HL-60 (cell line): ENCODE results near the gene SMG6.

Source experiments
- GABPA ChIP-seq: IDR thresholded peaks from 2 replicates; pipeline ENCODE4 v1.6.1; 2012; ENCODE audit warnings: low read depth
- POLR2AphosphoS5 ChIP-seq: IDR thresholded peaks from 2 replicates; pipeline ENCODE4 v1.6.1; 2012; ENCODE audit warnings: low read depth
- TF ChIP-seq, protein P1 (sequence below): IDR thresholded peaks from one replicate; pipeline ENCODE4 v1.5.1; 2011; ENCODE audit warnings: low read length, control low read depth, inconsistent platforms; ENCODE audit not compliant: insufficient read depth
- TF ChIP-seq, protein P2 (sequence below): IDR thresholded peaks from 2 replicates; pipeline ENCODE4 v1.6.1; 2012; ENCODE audit warnings: low read depth; ENCODE audit not compliant: insufficient replicate concordance

DNA sequence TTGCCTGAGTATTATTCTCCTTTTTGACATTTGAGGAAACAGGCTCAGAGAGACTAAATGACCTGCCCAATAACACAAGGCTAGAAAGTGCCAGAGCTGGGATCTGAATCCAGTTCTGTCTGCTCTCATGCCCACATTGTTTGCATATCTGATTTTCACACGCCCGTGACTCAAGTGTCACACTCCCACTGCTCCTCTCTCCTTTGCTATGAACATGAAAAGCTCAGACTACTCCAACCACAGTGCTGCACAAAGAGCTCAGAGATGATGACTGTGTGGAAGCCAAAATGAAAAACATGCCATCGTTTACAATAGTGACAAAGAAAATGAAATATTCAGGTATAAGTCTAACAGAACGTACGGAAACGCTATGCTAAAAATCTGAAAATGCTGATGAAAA lies 107.9 kb downstream of the SMG6 start:
- TF ChIP-seq, protein P1, sequence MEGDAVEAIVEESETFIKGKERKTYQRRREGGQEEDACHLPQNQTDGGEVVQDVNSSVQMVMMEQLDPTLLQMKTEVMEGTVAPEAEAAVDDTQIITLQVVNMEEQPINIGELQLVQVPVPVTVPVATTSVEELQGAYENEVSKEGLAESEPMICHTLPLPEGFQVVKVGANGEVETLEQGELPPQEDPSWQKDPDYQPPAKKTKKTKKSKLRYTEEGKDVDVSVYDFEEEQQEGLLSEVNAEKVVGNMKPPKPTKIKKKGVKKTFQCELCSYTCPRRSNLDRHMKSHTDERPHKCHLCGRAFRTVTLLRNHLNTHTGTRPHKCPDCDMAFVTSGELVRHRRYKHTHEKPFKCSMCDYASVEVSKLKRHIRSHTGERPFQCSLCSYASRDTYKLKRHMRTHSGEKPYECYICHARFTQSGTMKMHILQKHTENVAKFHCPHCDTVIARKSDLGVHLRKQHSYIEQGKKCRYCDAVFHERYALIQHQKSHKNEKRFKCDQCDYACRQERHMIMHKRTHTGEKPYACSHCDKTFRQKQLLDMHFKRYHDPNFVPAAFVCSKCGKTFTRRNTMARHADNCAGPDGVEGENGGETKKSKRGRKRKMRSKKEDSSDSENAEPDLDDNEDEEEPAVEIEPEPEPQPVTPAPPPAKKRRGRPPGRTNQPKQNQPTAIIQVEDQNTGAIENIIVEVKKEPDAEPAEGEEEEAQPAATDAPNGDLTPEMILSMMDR: no peak
- no peak for TF ChIP-seq GABPA
- no peak for TF ChIP-seq POLR2AphosphoS5
- TF ChIP-seq, protein P2, sequence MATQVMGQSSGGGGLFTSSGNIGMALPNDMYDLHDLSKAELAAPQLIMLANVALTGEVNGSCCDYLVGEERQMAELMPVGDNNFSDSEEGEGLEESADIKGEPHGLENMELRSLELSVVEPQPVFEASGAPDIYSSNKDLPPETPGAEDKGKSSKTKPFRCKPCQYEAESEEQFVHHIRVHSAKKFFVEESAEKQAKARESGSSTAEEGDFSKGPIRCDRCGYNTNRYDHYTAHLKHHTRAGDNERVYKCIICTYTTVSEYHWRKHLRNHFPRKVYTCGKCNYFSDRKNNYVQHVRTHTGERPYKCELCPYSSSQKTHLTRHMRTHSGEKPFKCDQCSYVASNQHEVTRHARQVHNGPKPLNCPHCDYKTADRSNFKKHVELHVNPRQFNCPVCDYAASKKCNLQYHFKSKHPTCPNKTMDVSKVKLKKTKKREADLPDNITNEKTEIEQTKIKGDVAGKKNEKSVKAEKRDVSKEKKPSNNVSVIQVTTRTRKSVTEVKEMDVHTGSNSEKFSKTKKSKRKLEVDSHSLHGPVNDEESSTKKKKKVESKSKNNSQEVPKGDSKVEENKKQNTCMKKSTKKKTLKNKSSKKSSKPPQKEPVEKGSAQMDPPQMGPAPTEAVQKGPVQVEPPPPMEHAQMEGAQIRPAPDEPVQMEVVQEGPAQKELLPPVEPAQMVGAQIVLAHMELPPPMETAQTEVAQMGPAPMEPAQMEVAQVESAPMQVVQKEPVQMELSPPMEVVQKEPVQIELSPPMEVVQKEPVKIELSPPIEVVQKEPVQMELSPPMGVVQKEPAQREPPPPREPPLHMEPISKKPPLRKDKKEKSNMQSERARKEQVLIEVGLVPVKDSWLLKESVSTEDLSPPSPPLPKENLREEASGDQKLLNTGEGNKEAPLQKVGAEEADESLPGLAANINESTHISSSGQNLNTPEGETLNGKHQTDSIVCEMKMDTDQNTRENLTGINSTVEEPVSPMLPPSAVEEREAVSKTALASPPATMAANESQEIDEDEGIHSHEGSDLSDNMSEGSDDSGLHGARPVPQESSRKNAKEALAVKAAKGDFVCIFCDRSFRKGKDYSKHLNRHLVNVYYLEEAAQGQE: no peak
